Measurements from ENCODE around the gene TBX10.

GRCh38 chr11:67638535-67639437, 777 bp downstream of the TBX10 start:
- TF ChIP-seq POLR2AphosphoS5 (IDR thresholded peaks at IDR 0.05; ENCODE audit: low read depth, low read length) (no peak), POLR2A (IDR thresholded peaks at IDR 0.05; ENCODE audit: low read depth, low read length) (no peak)
